Fibroblast of peridontal ligament (primary cell): Measurements from ENCODE around the gene APOL1.
"Not testable (repeated sequence)": the region's sequence is repeated elsewhere in the genome, so short reads cannot be mapped to it uniquely, and the experiment has no call there.

Source experiments
- DNase-seq: peaks from one replicate; pipeline ENCODE4 v3.0.0-alpha.2; 2010; ENCODE audit errors: extremely low read depth

Gene APOL1, protein sequence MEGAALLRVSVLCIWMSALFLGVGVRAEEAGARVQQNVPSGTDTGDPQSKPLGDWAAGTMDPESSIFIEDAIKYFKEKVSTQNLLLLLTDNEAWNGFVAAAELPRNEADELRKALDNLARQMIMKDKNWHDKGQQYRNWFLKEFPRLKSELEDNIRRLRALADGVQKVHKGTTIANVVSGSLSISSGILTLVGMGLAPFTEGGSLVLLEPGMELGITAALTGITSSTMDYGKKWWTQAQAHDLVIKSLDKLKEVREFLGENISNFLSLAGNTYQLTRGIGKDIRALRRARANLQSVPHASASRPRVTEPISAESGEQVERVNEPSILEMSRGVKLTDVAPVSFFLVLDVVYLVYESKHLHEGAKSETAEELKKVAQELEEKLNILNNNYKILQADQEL

DNA sequence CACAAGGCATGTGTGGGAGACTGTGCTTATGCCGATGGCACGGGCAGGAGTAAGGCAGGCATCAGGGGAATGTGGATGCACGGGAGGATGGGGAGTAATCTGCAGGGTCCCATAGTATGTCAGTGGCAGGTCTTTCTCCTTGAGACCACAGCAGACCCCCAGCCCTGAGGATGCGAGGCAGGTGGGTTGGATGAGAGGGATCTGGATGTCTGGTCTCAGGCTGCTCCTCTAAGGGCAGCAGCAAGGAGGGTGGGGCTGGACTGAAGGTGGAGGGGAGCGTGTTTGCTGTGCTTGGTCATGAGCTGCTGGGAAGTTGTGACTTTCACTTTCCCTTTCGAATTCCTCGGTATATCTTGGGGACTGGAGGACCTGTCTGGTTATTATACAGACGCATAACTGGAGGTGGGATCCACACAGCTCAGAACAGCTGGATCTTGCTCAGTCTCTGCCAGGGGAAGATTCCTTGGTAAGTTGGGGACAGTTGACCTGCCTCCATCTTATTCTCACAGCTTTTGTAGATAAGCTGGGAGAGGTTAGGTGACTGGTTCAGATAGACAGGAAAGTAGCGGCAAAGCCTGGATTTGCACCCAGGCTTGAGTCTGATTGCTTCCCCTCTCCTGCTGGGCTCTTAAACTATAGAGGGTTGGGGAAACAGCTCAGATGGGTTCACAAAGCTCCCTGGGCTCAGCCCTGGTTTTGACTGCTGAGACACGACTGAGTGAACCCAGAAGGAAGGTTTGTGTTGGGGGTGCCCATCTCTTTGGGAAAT lies at the start of gene APOL1:
APOL1 (plus strand) TSS at position 380 of the 769 bp plus-strand sequence. CDS start 1,823 bp downstream, outside the sequence.
- DNase-seq: peak; percentile 63

- DNase-seq: not testable (repeated sequence)
Measured at GRCh38 chr22:36203441-36203840, 49.5 kb upstream of the APOL1 start.

DNA sequence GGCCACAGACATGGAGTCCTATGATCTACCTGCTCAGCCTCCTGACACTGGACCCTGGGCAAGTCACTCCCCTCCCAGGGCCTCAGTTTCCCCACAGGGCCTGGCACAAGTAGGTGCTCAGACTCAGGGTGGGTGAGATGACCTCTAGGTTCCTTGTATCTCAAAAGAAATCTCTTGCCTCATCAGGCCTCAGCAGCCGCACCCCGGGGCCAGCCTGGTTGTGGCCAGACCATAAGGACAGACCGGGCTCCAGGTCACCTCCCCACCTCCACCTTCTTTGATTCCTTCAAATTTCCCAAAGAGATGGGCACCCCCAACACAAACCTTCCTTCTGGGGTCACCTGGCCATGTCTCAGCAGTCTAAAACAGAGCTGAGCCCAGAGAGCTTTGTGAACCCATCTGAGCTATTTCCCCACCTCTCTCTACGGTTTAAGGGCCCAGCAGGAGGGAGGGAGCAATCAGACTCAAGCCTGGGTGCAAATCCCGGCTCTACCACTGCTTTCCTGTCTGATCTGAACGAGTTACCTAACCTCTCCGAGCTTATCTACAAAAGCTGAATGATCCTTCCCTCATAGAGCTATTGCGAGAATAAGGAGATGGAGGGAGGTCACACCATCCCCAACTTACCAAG lies 48.8 kb upstream of the APOL1 start:
- no peak for DNase-seq

DNA sequence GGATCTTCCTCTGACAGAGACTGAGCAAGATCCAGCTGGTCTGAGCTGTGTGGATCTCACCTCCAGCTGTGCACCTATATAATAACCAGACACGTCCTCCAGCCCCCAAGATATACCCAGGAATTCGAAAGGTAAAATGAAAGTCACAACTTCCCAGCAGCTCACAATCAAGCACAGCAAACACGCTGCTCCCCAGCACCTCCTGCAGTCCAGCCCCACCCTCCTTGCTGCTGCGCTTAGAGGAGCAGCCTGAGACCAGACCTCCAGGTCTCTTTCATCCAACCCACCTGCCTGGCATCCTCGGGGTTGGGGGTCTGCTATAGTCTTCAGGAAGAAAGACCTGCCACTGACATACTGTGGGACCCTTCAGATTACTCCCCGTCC lies 48.3 kb upstream of the APOL1 start:
- no peak for DNase-seq

- not testable (repeated sequence) for DNase-seq
Measured at GRCh38 chr22:36205573-36205972, 47.4 kb upstream of the APOL1 start.

- DNase-seq: no peak
Measured at GRCh38 chr22:36206255-36206654, 46.7 kb upstream of the APOL1 start.

DNA sequence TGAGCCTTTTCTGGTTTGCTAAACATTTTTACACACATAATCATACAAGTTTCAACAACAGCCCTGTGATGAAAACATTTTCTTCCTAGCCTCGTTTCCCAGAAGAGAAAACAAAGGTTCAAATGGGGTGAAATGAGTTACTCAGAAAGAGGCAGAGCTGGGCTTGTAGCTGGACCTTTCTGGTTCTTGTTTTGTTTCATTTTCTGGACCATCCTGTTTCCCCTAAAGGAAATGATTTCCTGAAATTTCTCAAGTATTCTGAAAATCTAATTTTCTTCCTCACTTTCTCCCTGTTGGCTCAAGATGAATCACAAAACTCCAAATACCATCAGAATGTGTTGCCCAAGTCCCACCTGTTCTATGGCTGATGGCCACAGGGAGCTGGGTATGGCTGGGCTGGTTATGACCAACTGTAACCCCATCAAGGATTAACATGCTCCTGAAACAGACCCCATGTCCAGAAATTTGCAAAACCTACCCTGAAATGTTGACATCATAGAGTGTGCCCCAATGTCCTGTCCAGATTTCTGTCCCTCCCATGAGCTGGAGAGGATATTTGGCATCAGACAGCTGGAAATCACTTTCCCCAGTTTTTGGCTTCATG lies 44.7 kb upstream of the APOL1 start:
- DNase-seq: no peak

DNA sequence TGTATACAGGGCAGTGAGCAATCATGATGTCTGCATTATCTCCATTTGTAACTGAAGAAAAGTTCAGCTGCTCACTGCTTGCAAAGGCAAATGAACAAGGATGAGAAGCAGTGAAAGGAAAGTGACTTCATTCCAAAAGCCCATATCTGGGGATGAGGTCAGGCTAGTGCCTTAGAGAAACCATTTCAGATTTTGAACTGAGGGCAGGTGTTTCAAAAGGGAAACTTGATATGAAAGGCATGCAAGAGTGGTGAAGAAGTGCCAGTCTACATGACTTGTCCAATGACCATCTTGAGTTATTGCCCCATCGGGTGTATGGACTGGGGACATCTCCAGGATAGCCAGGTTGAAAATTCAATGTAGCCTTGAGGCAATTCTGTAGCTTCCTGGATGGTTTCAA lies 44.0 kb upstream of the APOL1 start:
- no peak for DNase-seq

- DNase-seq: not testable (repeated sequence)
Measured at GRCh38 chr22:36209488-36209908, 43.4 kb upstream of the APOL1 start.

DNA sequence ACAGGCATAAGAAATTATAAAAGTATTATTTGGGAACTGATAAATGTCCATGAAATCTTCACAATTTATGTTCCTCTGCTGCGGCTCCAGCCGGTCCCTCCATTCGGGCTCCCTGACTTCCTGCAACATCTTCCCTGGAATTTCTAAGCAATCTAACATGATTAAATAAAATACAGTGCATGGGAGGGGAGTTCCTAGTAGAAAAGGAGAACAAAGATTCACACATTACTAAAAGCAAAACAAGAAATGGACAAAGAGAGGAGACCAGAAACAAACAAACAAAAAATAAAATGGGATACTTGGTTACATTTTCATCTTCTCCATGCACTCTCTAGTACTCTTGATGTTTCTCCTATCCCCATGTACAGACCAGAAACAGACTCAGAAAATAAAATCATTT lies 42.7 kb upstream of the APOL1 start:
- DNase-seq: no peak

DNA sequence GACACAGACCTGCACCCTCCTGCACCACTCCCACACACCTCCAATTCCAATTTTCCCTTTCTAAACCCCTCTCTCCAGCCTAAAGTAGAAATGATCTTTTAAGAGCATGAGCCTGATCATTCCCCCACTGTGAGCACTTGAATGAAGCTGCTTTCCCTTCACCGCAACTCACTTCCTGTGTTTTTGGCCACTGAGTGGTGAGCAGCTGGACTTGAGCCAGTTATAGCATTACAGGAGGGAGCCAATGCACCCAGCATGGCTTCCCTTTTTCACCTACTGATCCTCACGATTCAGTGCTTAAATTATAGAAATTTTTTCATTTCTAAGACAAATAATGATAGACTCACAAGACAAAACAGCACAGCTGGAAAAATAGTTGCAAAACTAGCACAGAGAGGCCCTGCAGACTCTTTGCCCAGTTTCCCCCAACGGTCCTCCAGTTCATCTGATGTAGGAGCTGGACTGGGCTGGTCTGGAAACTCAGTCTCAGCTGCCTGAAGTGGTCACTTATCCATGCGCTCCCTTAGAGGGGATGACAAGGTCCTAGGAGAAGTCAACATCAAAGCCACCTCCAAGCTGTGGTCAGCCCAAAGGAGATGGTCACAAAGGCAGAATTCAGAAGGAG lies 41.6 kb upstream of the APOL1 start:
- peak; percentile 41 for DNase-seq

DNA sequence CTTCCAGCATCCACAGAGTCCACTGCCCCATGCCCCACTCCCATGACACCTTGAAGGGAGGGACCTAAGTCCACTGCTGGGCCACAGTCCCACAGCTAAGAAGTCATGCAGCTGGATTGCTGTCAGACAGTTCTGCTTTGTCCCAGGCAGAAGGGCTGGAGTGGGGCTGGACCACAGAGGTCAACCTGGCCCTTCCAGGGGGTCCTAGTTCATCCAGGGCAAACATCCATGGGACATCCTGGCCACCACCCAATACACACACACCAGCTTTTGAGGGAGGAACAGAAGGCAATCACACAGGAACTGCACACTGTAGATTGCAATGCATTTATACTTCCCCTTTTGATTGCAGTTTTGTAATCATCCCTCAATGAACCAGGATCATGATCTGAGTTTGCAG lies 40.0 kb upstream of the APOL1 start:
- DNase-seq: no peak

DNA sequence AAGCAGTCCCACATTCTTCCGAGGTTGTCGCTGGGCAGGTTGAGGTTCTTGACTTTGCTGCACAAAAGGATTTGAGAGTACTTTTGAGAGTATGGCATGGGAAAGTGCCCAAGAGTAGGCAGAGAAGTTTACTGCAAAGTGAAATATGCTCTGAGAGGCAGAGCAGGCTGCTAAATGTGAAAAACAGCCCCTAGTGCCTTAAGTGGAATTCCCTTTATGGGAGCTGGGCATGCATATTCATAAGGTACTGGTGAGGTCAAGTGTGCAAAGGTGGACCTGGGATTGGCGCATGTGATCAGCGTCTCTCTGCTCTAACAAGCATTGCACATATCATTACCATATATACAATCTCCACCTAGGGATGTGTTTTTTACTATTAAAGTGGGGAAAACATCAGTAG lies 39.3 kb upstream of the APOL1 start:
- no peak for DNase-seq

- DNase-seq: no peak
Measured at GRCh38 chr22:36215981-36216380, 37.0 kb upstream of the APOL1 start.

- no peak for DNase-seq
Measured at GRCh38 chr22:36218648-36219193, 34.2 kb upstream of the APOL1 start.

GRCh38 chr22:36220451-36220921 lies 32.4 kb upstream of the APOL1 start:
- peak; percentile 82 for DNase-seq

DNA sequence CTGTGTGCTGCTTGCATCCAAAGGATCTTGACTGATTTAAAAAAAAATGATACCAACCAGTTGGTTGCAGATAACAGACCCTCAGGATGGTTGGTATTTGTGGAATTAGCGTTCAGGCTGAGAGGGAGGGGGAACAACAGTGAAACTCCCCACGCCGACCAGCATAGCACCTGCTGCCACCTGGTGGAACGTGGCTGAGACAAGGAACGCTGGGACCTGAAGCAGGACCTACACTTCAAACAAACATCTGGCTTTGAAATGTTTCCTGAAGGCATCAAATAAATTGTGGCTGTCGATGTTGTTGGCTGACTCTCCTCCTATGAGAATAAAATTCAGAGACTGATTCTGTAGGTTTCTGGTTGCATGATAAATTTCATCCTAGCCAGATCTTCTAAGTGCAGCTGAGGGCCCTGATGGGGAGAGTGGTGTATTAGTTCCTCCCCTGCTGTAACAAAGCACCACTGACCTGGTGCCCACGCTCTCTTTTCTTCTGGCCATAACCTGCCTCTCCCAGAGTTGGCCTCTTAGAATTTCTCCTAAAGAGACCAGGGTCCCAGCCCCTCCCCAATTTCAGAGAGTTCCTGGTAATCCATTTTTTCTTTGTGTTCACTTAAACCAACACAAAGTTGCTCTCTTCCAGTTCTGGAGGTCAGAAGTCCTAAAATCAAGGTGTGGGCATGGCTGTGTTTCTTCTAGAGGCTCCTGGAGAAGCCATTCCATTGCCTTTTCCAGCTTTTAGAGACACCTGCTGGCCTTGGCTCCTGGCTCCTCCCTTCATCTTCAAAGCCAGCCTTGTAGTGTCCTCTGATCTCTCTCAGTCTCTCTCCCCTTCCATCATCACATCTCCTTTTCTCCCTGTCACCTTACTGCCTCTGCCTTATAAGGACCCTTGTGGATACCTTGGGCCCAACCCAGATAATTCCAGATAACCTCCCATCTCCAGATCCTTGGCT lies 30.9 kb upstream of the APOL1 start:
- peak; percentile 26 for DNase-seq

DNA sequence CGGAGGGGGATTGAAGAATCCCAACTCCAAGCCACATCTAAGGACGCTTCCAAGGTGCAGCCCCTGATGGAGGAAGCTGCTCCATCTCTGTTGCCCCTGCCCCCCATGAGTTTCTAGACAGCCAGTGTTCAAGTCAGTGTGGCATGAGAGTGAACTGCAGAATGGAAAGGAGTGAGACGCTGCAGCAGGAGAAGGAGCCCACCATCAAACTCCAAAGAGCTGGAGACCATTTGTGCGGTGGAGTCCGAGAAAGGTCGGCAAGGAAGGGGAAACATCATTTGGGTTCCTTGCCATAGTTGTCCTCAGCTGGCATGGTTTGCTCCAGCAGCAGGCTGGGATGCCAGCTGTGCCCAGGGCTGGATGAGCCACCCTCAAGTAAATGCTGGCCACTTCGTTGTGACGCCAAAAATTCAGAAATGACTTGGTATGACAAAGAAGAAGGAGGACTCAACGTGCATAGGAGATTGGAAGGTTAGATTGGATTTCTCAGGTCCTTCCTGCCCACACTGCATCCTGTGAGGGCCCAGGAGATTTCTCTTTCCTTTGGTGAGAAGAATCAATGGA lies 30.0 kb upstream of the APOL1 start:
- DNase-seq: no peak

GRCh38 chr22:36223504-36223903 lies 29.4 kb upstream of the APOL1 start:
- DNase-seq: no peak

DNA sequence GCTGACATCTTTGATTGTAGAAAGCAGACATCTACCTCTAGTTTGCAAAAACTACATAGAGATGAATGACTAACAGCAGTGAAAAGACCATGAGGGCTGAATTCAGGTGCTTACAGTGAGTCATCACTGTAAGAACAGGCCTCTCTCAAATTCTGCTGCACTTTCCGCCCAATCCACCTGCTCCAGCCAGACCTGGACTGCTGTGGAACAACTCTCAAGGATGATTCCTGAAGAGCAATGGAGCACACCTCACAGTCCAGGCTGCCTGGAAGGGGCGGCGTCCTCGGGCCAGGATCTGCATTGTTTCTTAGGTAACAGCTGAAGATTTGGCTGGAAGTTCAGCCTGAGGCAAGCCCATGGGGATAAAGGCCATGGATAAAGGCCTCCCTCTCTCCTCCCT lies 28.7 kb upstream of the APOL1 start:
- DNase-seq: no peak
